IMR-90 (cell line): Measurements from ENCODE around the gene MARCHF3.

Experiments used
- BHLHE40 ChIP-seq: fragments of 150-350 bp; IDR thresholded peaks from 2 replicates; pipeline ENCODE4 v1.6.1; 2016; ENCODE audit warnings: mild to moderate bottlenecking, low read depth, low read length
- CEBPB ChIP-seq: IDR thresholded peaks from 2 replicates; pipeline ENCODE4 v1.6.1; 2012; ENCODE audit warnings: low read depth, low read length, improper control_type of control experiment
- CTCF ChIP-seq: conservative IDR thresholded peaks from 2 replicates; pipeline ENCODE4 v1.5.1; 2012; ENCODE audit warnings: mild to moderate bottlenecking, low read depth, low read length, improper control_type of control experiment
- MAFK ChIP-seq: IDR thresholded peaks from 2 replicates; pipeline ENCODE4 v1.6.1; 2012; ENCODE audit warnings: low read depth, low read length, improper control_type of control experiment
- MAZ ChIP-seq: IDR thresholded peaks from 2 replicates; pipeline ENCODE4 v1.6.1; 2012; ENCODE audit warnings: low read depth, mild to moderate bottlenecking, low read length, improper control_type of control experiment, moderate library complexity, borderline replicate concordance
- MXI1 ChIP-seq: IDR thresholded peaks from 2 replicates; pipeline ENCODE4 v1.6.1; 2012; ENCODE audit warnings: low read depth, mild to moderate bottlenecking, low read length, moderate library complexity, borderline replicate concordance
- POLR2A ChIP-seq: IDR thresholded peaks from 2 replicates; pipeline ENCODE4 v1.6.1; 2012; ENCODE audit warnings: mild to moderate bottlenecking, low read depth, low read length
- RAD21 ChIP-seq: IDR thresholded peaks from 2 replicates; pipeline ENCODE4 v1.6.1; 2012; ENCODE audit warnings: low read length, improper control_type of control experiment
- RCOR1 ChIP-seq: IDR thresholded peaks from 2 replicates; pipeline ENCODE4 v1.6.1; 2012; ENCODE audit warnings: mild to moderate bottlenecking, low read length, improper control_type of control experiment; ENCODE audit not compliant: insufficient replicate concordance
- SMC3 ChIP-seq: fragments of 150-350 bp; IDR thresholded peaks from 2 replicates; pipeline ENCODE4 v1.6.1; 2016; ENCODE audit warnings: low read depth, mild to moderate bottlenecking, antibody characterized with exemption, low read length, moderate library complexity
- USF2 ChIP-seq: fragments of 150-350 bp; IDR thresholded peaks from 2 replicates; pipeline ENCODE4 v1.6.1; 2017; ENCODE audit warnings: mild to moderate bottlenecking, antibody characterized with exemption, low read length, low read depth
- TF ChIP-seq, protein P1 (sequence below): fragments of 150-350 bp; IDR thresholded peaks from 2 replicates; pipeline ENCODE4 v1.6.1; 2016; ENCODE audit warnings: low read depth, mild to moderate bottlenecking, low read length, moderate library complexity, borderline replicate concordance

GRCh38 chr5:126837242-126837641 is 193.1 kb downstream of the MARCHF3 start:
- no peak for TF ChIP-seq CTCF
- no peak for TF ChIP-seq POLR2A
- no peak for TF ChIP-seq CEBPB
- no peak for TF ChIP-seq RAD21
- TF ChIP-seq RCOR1, result no peak
- TF ChIP-seq SMC3, result no peak
- no peak for TF ChIP-seq USF2
- TF ChIP-seq MXI1, result no peak
- TF ChIP-seq BHLHE40, result no peak
- no peak for TF ChIP-seq MAFK
- TF ChIP-seq, protein P1, sequence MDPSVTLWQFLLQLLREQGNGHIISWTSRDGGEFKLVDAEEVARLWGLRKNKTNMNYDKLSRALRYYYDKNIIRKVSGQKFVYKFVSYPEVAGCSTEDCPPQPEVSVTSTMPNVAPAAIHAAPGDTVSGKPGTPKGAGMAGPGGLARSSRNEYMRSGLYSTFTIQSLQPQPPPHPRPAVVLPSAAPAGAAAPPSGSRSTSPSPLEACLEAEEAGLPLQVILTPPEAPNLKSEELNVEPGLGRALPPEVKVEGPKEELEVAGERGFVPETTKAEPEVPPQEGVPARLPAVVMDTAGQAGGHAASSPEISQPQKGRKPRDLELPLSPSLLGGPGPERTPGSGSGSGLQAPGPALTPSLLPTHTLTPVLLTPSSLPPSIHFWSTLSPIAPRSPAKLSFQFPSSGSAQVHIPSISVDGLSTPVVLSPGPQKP, result no peak
- TF ChIP-seq MAZ, result no peak
